HG03571 (cell line): ENCODE measurements around the gene VEGFD.
"Not testable (repeated sequence)": the region's sequence is repeated elsewhere in the genome, so short reads cannot be mapped to it uniquely, and the experiment has no call there.

ENCODE experiments used
- ATAC-seq: cut with Tn5 transposase; IDR thresholded peaks from one replicate; pipeline ENCODE4 v1.9.1; 2021; ENCODE audit not compliant: unreplicated experiment

Gene VEGFD

DNA sequence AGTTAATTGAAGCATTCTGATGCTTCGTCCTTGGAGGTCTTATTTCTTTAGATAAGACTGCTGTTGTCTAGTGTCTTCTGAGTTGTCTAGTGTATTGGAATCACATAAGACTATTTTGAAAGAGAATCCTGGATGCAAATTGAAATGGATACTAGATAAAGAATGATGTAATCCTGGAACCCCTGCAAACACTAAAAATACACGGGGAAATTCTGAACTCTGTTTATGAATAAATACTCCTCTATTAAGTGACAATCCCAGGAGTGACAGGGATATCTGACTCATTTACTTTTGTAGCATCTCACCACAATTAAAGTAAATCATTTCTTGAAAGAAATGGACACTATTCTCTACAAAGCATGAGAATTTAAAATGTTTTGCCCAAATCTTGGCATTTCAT, 69.7 kb downstream of the VEGFD start:
- ATAC-seq = no peak

DNA sequence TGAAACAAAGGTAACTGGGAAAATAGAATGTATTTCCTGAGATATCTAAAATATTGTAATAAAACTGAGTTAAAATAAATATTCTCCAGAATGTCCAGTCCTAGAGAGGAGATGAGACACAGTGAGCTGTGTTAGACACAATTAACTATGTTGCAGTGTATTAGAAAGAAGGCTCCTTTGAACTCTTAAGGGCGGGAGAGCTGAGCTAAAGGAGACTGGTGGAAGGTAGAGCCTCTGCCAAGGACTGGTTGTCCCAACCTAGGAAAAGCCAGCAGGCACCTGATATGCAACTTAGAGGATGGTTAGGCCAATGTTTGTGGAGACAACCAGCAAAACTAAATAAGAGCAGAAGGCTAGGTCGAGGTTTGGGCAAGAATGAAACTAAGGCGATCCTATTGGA, 73.1 kb downstream of the VEGFD start:
- no peak for ATAC-seq

DNA sequence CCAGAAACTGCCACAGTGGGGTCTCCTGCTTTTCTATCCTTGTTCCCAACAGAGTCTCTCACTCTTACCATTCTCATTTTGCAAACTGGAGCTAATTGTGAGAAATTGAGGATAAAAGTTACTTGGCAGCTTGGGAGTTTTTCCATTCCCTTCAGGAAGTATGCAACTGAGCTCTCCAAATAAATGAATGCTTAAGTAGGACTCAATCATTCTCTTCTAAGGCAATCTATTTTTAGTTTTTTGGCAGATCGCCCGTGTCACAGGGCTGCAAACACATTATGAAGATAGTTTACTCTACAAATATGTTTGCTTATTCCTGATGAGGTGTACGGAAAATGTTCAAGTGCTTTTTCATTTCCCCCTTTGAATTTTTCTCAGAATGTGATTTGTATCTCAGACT, 74.1 kb downstream of the VEGFD start:
- ATAC-seq = no peak

DNA sequence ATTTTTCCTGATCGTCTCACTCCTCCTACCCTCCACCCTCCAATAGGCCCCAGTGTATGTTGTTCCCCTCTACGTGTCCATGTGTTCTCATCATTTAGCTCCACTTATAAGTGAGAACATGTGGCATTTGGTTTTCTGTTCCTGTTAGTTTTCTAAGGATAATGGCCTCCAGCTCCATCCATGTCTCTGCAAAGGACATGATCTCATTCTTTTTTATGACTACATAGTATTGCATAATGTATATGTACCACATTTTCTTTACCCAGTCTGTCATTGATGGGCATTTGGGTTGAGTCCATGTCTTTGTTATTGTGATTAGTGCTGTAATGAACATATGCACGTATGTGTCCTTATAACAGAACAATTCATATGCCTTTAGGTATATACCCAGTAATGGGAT, 78.3 kb downstream of the VEGFD start:
- not testable (repeated sequence) for ATAC-seq

DNA sequence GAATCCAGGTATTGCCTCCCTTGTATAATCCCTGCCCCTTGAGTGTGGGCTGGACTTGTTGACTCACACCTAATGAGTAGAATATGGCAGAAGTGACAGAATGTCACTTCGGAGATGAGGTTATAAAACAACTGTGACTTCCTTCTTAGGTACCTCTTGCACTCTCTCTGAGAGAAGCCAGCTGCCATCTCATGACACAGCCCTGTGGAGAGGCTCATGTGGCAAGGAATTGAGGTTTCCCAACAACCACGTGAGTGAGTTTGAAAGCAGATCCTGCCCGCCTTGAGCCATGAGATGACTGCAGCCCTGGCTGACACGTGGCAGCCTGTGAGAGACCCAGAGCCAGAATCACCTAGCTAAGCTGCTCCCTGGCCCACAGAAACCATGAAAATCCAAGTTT, 82.3 kb downstream of the VEGFD start:
- ATAC-seq = no peak

DNA sequence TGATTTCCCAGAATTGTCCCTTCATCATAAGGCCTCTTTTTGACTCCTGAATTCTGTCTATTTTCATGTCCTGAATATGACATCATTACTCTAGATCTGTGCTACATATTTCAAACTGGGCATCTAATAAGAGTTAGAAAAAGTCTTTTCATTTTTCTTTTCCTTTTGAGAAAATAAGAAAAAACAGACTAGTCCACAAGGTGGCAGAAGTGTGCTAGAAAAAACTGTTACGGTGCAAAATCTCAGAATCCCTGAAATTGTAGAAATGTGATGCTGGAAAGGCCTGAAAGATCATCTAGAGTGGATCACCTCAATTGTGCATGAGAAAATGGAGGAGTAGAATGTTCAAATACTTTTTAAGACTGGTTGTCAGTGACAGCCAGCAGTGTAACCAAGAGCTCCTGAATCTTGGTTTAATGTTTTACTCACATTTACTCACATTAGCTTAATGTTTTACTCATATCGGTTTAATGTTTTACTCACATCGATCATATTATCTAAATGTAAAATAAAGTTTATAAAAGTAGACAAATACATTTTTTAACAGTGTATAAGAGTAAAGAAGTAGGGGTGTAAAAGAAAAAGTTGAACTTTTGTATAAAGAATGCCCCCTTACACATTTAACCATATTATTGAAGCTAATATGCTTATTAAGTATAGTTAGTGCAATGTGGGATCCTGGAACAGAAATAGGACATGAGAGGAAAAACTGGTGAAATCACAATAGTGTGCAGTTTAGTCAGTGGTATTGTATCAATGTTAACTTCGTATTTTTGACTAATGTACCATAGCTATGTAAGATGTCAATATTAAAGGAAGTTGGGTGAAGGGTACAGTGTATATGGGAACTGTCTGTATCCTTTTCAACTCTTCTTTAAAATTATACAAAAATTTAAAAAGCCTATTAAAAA, 84.0 kb downstream of the VEGFD start:
- no peak for ATAC-seq

DNA sequence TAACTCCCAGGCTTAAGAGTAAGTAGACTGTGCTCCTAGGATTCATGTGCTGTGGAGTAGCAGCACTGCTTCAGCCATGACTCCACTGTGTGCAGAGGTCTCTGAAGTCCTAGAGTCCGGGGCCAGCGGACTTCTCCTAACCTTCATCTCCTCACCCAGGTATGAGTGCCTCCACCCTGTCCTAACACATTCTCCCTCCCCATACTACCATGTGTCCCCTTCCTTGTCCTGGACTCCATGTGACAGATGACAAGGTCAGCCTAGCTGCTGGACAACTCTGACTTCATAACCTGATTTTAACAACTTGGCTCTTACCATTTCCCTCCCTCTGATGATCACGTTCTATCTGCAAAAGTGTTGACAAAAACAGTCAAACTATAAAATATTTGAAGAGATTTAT, 85.4 kb downstream of the VEGFD start:
- ATAC-seq = no peak

DNA sequence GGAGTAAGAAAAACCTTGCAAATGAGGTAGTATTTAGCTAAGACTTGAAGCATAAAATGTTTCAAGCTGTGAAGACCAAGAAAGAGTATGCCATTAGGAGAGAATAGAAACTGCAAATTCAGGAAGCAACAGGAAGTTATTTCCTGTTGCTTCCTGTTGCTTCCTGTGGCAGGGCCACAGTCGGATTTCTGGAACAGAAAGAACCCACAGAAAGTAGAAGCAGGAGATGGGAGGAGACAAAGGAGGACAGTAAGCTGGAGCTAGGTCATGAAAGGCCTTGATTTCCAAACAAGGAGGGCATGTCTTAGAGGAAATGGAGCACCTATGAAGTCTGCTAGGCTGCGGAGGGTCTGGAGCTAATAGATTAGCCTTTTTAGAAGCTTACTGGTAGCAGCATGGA, 86.0 kb downstream of the VEGFD start:
- no peak for ATAC-seq
